B cell (primary cell): ENCODE measurements around the gene TFF1. TPM values are rescaled to one million over a fixed set of nuclear protein-coding genes. Genes with fewer than 3 reads are reported as not detected.

Experiments used
- ATAC-seq: fragments of 200-7000 bp; cut with Tn5 transposase; one replicate; pipeline ENCODE4 v1.10.0; 2021; ENCODE audit warnings: low read depth, mild to moderate bottlenecking, moderate number of reproducible peaks, moderate library complexity
- CTCF ChIA-PET: fragments of 350-600 bp; sonication (Branson Sonifier 250); formaldehyde crosslinking; loops from one replicate; lab custom pipeline; 2021; ENCODE audit warnings: antibody characterized with exemption, inconsistent platforms; lab: Charles Lee
- POLR2A ChIA-PET: fragments of 350-600 bp; sonication (Branson Sonifier 250); formaldehyde crosslinking; loops from one replicate; lab custom pipeline; 2021; ENCODE audit warnings: antibody characterized with exemption; lab: Charles Lee
- DNase-seq: peaks from one replicate; pipeline ENCODE4 v3.0.0; 2013
- H2AFZ ChIP-seq: 2 replicates; pipeline ENCODE4 v1.6.1; 2012; ENCODE audit warnings: mild to moderate bottlenecking, low read depth, low read length; ENCODE audit not compliant: insufficient read depth, poor library complexity, severe bottlenecking
- H3K27ac ChIP-seq, 2 donors: 1 replicate in 1 of 2; 2 replicates in 1 of 2; pipeline ENCODE4 v1.5.1; 2012 to 2013; ENCODE audit warnings: low read length in 2 of 2, mild to moderate bottlenecking in 2 of 2, moderate library complexity in 1 of 2
- H3K27me3 ChIP-seq, 4 experiments: fragments of 200-600 bp in 1 of 4; sonication (generic) in 1 of 4; replicated peaks in 1 of 4; 1 replicate in 2 of 4; 2 replicates in 2 of 4; pipeline versions ENCODE4 v1.6.1 to v1.7.0; 2013 to 2016; ENCODE audit warnings: low read length in 3 of 4, mild to moderate bottlenecking in 2 of 4, mixed read lengths in 1 of 4, moderate library complexity in 1 of 4; ENCODE audit not compliant: insufficient read depth in 4 of 4, control insufficient read depth in 3 of 4; ENCODE audit errors: control extremely low read depth in 1 of 4
- H3K36me3 ChIP-seq, 2 experiments: replicated peaks in 1 of 2; 1 replicate in 1 of 2; 2 replicates in 1 of 2; pipeline versions ENCODE4 v1.6.1 to v1.7.1; 2013; ENCODE audit warnings: low read length in 1 of 2; ENCODE audit not compliant: insufficient read depth in 2 of 2, control insufficient read depth in 1 of 2; ENCODE audit errors: control extremely low read depth in 1 of 2, extremely low read depth in 1 of 2
- H3K4me1 ChIP-seq, 2 donors: fragments of 200-600 bp in 1 of 2; sonication (generic) in 1 of 2; 1 replicate in 1 of 2; 2 replicates in 1 of 2; pipeline versions ENCODE4 v1.5.1 to v1.6.1; 2013 to 2017; ENCODE audit warnings: low read length in 2 of 2; ENCODE audit not compliant: control insufficient read depth in 2 of 2, insufficient read depth in 2 of 2
- H3K4me2 ChIP-seq: replicated peaks from 2 replicates; pipeline ENCODE3; 2012; ENCODE audit warnings: mild to moderate bottlenecking, low read depth, low read length; ENCODE audit not compliant: poor library complexity, severe bottlenecking
- H3K4me3 ChIP-seq, 5 experiments: fragments of 200-600 bp in 1 of 5; sonication (generic) in 1 of 5; 1 replicate in 3 of 5; 2 replicates in 2 of 5; pipeline versions ENCODE4 v1.5.1 to v1.7.0; 2011 to 2016; ENCODE audit warnings: low read length in 4 of 5, mild to moderate bottlenecking in 4 of 5, low read depth in 2 of 5, control low read depth in 1 of 5, moderate library complexity in 1 of 5; ENCODE audit not compliant: insufficient read depth in 1 of 5; ENCODE audit errors: control extremely low read depth in 1 of 5, extremely low read depth in 1 of 5
- H3K79me2 ChIP-seq: fragments of 200-600 bp; sonication (generic); one replicate; pipeline ENCODE4 v1.6.0; 2016; ENCODE audit warnings: low read length; ENCODE audit not compliant: control insufficient read depth, insufficient read depth
- H3K9ac ChIP-seq: fragments of 200-600 bp; sonication (generic); 2 replicates; pipeline ENCODE4 v1.6.1; 2017; ENCODE audit warnings: mild to moderate bottlenecking, low read length, moderate library complexity
- H3K9me3 ChIP-seq, 3 donors: one replicate each; pipeline versions ENCODE4 v1.6.1 to v1.7.1; 2013; ENCODE audit warnings: low read length in 2 of 3; ENCODE audit not compliant: control insufficient read depth in 2 of 3, insufficient read depth in 1 of 3; ENCODE audit errors: control extremely low read depth in 1 of 3
- H4K20me1 ChIP-seq: 2 replicates; pipeline ENCODE4 v1.6.0; 2012; ENCODE audit warnings: mild to moderate bottlenecking, low read length; ENCODE audit not compliant: insufficient read depth, control insufficient read depth, poor library complexity, severe bottlenecking
- H3K27ac Mint-ChIP-seq: one replicate; pipeline ENCODE4 v1.8.0; 2021; ENCODE audit warnings: mixed read lengths
- H3K27me3 Mint-ChIP-seq: one replicate; pipeline ENCODE4 v1.8.0; 2021; ENCODE audit warnings: mixed read lengths
- H3K4me1 Mint-ChIP-seq: one replicate; pipeline ENCODE4 v1.8.0; 2021; ENCODE audit warnings: mixed read lengths
- H3K4me3 Mint-ChIP-seq: one replicate; pipeline ENCODE4 v1.8.0; 2021; ENCODE audit warnings: mixed read lengths
- H3K9me3 Mint-ChIP-seq: one replicate; pipeline ENCODE4 v1.8.0; 2022; ENCODE audit warnings: mixed read lengths; ENCODE audit not compliant: insufficient read depth
- EZH2 ChIP-seq: IDR thresholded peaks from 2 replicates; pipeline ENCODE4 v1.6.1; 2012; ENCODE audit warnings: borderline replicate concordance, low read depth, mild to moderate bottlenecking, moderate library complexity, low read length; ENCODE audit not compliant: insufficient read depth, poor library complexity, severe bottlenecking
- WGBS: methylation state at CpG from one replicate; pipeline ENCODE4 v1.1.5; 2013; ENCODE audit warnings: missing lambda C conversion rate; ENCODE audit not compliant: insufficient coverage; 5-methylcytosine and 5-hydroxymethylcytosine counted together
- intact Hi-C: fragments of 100-400 bp; cut with micrococcal nuclease; formaldehyde crosslinking; loops from one replicate; pipeline ENCODE4 v1.10.0; 2022
- polyA plus RNA-seq: library from polyadenylated mRNA; depleted of rRNA; stranded (reverse); fragments of >200 nt; gene quantifications from 2 replicates; pipeline ENCODE4 v1.2.3, GENCODE V29; 2012
- total RNA-seq, 2 donors: library from RNA; stranded (reverse); fragments of 120-200 nt in 1 of 2; gene quantifications; 1 replicate in 1 of 2; 2 replicates in 1 of 2; pipeline versions ENCODE4 v1.2.3 to v1.2.4, GENCODE V29; 2013 to 2022
- TF ChIP-seq, protein P1 (sequence below): fragments of 200-600 bp; IDR thresholded peaks from one replicate; pipeline ENCODE4 v1.8.0; 2022; ENCODE audit warnings: antibody characterized with exemption, mild to moderate bottlenecking

The TFF1 gene
- total and polyA plus RNA-seq, 2 donors (not counting 1 experiment from before 2014, with no cell fraction given), result not detected

DNA sequence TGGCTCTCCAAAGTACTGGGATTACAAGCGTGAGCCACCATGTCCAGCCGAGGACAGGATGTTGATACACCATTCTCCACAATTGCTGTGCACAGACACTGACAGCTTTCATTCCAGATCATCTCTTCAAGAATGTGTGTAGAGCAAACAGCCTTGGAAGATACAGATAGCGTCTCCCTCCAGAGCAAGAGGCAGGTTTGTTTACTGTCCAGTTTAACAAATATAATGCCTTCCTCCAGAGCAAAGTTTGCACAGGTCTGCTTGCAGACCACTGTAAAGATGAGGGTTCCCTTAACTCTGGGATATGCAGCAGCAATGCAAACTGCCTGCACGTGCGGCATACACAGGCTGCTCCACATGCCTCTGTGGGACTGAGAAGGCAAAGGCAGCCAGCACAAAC, 25.0 kb upstream of the TFF1 start:
- ATAC-seq, result no peak
- WGBS, result 91% methylated on average over 4 of the region's 5 CpGs

DNA sequence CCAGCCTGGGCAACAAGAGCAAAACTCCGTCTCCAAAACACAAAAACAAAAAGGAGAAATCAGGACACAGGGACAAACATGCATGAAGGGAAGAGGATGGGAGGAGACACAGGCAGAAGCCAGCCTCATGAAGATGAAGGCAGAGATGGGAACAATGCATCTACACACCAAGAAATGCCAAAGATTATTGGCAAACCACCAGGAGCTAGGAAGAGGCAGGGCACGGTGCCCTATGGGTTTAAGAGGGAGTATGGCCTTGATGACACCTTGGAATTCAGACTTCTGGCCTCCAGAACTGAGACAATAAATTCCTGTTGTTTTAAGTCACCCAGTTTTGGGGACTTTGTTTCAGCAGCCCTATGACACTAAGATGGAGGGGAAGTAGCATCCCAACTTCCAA, 24.4 kb upstream of the TFF1 start:
- Histone ChIP-seq H2AFZ (no peak overlapping the region), H3K79me2 (no peaks in the 10 kb centered on the region), H3K4me3 (no peak overlapping the region), H3K4me1 (peaks cover 4 to 23% of the 10 kb centered on the region in 2 donors), H3K27me3 (peaks cover 0 to 7% (median 0%) of the 10 kb centered on the region in 4 experiments), H4K20me1 (no peaks in the 10 kb centered on the region), H3K9ac (no peak overlapping the region), H3K36me3 (no peaks in the 10 kb centered on the region), H3K4me2 (no peak overlapping the region), H3K9me3 (peaks cover 0 to 1% (median 0%) of the 10 kb centered on the region in 3 donors), H3K27ac (no peak overlapping the region)
- ChIA-PET CTCF (no interaction called here), POLR2A (no interaction called here)
- intact Hi-C loops, result no loop called here
- no peak for DNase-seq
- WGBS, result no CpG with 5 or more reads among the region's 2 CpGs
- no peak for TF ChIP-seq EZH2
- TF ChIP-seq, protein P1, sequence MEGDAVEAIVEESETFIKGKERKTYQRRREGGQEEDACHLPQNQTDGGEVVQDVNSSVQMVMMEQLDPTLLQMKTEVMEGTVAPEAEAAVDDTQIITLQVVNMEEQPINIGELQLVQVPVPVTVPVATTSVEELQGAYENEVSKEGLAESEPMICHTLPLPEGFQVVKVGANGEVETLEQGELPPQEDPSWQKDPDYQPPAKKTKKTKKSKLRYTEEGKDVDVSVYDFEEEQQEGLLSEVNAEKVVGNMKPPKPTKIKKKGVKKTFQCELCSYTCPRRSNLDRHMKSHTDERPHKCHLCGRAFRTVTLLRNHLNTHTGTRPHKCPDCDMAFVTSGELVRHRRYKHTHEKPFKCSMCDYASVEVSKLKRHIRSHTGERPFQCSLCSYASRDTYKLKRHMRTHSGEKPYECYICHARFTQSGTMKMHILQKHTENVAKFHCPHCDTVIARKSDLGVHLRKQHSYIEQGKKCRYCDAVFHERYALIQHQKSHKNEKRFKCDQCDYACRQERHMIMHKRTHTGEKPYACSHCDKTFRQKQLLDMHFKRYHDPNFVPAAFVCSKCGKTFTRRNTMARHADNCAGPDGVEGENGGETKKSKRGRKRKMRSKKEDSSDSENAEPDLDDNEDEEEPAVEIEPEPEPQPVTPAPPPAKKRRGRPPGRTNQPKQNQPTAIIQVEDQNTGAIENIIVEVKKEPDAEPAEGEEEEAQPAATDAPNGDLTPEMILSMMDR, result no peak
- peaks cover 22% of the 10 kb centered on the region for H3K27me3 Mint-ChIP-seq
- no peaks in the 10 kb centered on the region for H3K9me3 Mint-ChIP-seq
- no peak for ATAC-seq
- no peak overlapping the region for H3K4me3 Mint-ChIP-seq
- H3K27ac Mint-ChIP-seq, result no peak overlapping the region
- H3K4me1 Mint-ChIP-seq, result peaks cover 42% of the 10 kb centered on the region

More for the DNA sequence above, 25.0 kb upstream of the TFF1 start:
- ChIA-PET POLR2A (no interaction called here), CTCF (no interaction called here)
- H3K4me1 ChIP-seq, result peaks cover 4 to 23% of the 10 kb centered on the region in 2 donors
- Mint-ChIP-seq H3K27ac (no peak overlapping the region), H3K4me3 (no peak overlapping the region), H3K27me3 (peaks cover 23% of the 10 kb centered on the region), H3K9me3 (no peaks in the 10 kb centered on the region), H3K4me1 (peaks cover 38% of the 10 kb centered on the region)
- H3K4me3 ChIP-seq, result no peak overlapping the region
- no peaks in the 10 kb centered on the region for H4K20me1 ChIP-seq
- H2AFZ ChIP-seq, result no peak overlapping the region
- no peak overlapping the region for H3K27ac ChIP-seq
- H3K36me3 ChIP-seq, result no peaks in the 10 kb centered on the region
- no peak overlapping the region for H3K4me2 ChIP-seq
- H3K27me3 ChIP-seq, result peaks cover 0 to 7% (median 0%) of the 10 kb centered on the region in 4 experiments
- TF ChIP-seq, protein P1, result no peak
- no peak for TF ChIP-seq EZH2
- no peak for DNase-seq
- H3K79me2 ChIP-seq, result no peaks in the 10 kb centered on the region
- H3K9me3 ChIP-seq, result peaks cover 0 to 1% (median 0%) of the 10 kb centered on the region in 3 donors
- intact Hi-C loops, result no loop called here
- H3K9ac ChIP-seq, result no peak overlapping the region
